GM21447 (cell line): Measurements from ENCODE around the gene CHN2.

ENCODE experiments used
- ATAC-seq: cut with Tn5 transposase; IDR thresholded peaks from one replicate; pipeline ENCODE4 v1.9.1; 2021; ENCODE audit not compliant: unreplicated experiment

Gene CHN2

DNA sequence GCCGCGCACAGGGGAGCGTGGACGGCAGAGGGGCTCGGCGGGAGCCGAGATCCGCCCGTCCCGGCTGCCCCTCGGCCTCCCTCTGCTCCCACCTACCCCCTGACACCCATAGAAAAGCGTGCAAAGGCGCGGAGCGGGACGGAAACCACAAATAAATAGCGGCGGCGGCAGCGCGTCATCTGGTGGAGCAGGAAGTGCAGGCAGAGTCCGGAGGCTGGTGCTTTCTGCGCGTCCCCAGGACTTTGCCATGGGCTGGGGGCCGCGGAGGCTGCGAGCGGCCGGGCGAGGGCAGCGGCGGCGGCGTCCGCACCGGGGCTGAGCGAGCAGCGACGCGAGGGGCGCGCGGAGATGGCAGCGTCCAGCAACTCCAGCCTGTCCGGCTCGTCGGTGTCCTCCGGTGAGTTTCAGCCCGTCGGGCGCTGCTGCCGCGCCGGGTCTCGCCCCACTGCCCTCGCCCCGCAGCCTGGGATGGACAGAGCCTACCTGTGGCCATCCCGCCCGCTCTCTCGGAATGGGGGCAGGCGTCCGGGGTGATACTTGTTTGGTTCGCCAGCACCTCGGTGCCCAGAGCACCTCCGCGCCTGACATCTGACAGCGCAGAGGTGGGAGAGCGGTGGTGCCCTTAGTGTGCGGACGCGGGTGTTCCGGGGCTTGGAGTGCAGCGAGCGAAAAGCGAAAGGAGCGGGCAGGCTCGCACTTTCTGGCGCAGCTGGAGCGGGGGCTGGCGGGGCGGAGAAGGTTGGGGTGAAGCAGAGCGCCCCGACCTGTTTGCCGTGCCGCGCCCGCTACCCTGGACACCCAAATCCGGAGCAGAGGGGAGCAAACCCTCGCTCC is at the start of gene CHN2:
Gene CHN2, plus strand, starts transcription at position 182 of the 834 bp plus-strand sequence.
- ATAC-seq = no peak

DNA sequence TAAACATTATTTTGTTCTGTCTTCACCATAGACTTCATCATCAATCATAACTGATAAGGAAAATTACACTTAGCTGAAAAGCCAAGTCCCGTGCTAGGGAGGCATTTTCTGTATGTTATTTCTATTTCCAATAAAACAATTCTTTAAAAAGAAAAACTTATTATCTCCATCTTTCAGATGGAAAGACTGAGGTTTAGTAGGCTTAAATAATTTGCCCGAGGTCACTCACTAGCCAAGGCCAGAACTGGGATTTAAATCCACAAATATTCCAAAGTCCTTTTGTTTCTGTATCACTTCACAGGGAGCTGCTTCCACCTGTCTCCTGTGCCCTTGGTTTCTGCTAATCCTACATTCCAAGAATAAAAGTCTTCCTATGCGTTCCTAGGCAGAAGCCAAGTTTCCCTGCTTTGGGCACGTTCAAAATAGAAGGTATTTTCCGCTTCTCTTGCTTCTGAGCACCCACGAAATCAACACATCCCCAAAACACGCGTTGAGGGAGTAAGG is 49.0 kb upstream of the CHN2 start:
- ATAC-seq = no peak

DNA sequence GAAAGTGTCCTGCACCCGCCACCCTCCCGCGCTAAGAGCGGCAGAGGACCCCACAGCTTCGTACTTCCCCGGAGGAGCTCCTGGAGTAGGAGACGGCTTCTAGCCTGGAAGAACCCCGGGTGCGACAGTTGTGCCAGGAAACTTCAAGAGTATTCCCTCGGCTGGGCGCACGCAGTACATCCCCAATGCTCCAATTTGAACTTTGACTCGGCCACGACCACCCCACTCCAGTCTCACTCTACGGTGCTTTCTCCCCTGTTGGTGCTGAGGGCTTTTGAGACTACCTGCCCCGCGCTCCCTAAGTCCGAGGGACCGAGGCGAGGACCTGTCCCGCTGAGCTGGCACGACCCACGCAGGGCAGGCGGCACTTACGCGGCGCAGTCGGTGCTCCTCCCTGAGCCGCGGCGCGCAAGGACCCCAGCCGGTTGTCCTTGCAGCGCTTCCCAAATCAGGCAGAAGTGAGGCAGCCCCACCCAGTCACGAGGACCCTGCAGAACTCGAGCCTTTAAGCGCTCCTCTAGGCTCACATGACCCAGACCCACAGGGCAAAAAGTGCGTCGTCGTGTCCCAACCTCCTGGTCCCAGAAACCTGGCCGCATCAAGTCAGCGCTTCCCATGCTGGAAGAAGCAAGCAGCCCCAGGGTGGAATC is 48.4 kb upstream of the CHN2 start, which contains the start of gene CPVL:
Gene CPVL, minus strand, starts transcription at position 481 of the 650 bp plus-strand sequence. CDS start 25,476 bp downstream, outside the sequence.
- no peak for ATAC-seq

DNA sequence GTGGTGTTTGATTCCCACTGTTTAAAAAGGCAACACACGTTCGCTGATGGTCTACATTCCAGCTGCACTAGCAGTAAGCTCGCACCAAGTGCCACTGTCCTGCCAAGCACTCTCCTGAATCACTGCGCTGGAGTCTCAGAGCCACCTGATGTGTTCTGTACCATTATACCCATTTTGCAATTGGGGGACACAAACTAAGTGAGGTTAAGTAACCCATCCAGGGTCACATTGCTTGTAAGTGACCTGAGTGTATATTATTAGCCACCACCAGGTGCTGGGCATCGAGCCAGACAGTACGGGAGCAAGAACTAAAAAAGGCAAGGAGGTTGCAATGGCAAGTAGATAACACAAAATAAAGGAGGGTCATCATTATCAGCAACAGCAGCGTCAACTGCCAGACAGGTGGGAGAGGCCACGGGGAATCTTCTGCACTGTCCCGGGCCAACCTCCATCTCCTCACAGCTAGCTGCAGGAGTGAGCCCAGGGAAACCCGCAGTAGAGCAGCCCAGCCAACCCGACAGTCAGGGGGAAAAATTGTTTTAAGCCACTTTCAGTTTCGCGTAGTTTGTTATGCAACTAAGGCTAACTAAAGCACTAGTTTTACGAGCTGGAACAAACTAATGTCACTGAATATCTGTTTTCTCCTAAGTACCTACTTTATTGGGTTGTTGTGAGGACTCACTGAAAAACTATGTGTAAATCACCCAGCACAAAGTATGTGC is 47.5 kb upstream of the CHN2 start:
- ATAC-seq = no peak

DNA sequence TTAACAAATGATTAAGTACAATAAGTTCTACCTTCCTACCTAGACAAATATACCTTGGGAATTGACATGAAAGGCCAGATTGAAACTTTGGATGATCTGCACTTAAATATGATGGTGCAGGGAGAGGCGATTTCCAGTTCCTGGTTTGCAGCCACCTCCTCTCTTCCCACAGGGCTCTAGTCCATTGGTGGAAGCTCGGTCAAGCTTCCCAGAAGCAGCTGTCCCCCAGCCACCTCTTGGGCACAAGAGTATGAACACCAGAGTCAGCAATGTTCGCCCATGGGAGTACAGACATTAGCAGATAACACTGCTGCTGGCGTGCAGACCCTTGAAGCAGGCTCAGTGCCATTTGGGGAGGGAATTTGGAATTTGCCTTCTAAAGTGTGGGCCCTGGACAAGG is 46.8 kb upstream of the CHN2 start:
- ATAC-seq = no peak

DNA sequence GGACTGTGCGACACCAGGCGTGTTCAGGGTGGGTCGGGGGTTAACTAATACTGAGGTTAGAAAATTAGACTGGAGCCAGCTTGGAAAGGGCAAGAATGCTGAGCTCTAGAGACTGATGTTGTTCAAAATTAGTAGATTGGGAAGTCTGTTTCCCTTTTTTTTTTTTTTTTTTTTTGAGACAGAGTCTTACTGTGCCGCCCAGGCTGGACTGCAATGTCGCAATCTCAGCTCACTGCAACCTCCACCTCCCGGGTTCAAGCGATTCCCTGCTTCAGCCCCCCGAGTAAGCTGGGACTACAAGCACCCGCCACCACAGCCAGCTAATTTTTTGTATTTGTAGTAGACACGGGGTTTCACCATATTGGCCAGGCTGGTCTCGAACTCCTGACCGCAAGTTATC is 45.5 kb upstream of the CHN2 start:
- no peak for ATAC-seq

DNA sequence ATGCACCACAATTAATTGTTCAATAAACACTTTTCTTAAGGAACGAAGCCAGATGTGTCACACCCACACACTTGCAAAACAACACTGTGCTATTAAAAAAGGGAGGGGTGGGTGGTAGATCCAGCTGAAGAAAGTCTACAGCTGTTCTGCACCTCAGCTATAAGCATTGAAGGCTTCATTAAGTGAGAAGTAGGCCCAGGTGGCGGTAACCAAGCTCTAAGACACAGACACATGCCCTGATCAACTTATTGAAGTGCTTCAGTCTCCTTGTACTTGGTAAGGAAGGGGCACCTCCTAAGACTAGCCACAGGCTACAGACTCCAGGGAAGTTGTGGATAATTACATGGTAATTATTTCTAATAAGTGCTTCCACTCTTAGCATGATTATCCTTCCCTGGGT is 43.7 kb upstream of the CHN2 start:
- no peak for ATAC-seq

DNA sequence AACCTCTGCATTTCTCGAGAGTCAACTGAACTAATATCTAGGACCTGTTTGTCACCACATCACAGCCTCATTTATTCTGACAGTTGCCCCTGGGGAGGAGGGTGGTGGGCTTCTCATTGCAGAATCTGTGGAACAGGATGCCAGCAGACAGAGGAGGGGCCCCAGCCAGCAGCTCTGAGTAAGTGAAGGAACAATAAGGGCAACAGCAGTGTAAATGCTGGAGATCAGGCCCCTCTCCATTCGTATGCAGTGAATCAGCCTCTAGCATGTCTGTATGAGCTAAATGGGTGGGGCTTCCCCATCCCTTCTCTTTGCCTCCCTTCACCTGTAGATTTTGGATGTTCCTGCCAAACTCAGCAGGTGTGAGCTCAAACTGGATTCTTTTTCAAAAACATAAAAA is 40.5 kb upstream of the CHN2 start:
- no peak for ATAC-seq

DNA sequence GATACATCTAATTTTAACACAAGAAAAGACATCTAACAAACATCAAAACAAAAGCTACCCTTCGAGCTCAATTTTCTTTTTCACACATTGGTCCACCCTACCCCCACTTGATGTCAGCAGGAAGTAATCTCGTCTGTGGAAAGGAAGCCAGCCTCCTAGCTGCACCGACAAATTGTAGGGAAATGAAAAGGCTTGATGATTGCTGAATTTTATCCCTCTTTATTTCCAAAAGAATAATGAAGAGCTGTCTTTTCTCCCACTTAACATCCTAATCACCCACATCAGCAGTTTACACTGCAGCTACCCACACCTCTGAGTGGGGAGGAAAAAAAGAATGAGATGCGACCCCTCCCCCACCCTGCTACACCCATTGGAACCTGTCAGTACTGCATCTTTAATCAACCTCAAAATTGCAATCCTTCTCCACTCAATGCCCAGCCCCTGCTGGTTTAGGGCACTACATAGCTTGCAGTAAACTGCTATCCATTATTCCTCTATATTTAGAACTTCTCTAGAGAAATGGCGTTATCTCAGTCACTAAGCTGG is 37.6 kb upstream of the CHN2 start:
- no peak for ATAC-seq

DNA sequence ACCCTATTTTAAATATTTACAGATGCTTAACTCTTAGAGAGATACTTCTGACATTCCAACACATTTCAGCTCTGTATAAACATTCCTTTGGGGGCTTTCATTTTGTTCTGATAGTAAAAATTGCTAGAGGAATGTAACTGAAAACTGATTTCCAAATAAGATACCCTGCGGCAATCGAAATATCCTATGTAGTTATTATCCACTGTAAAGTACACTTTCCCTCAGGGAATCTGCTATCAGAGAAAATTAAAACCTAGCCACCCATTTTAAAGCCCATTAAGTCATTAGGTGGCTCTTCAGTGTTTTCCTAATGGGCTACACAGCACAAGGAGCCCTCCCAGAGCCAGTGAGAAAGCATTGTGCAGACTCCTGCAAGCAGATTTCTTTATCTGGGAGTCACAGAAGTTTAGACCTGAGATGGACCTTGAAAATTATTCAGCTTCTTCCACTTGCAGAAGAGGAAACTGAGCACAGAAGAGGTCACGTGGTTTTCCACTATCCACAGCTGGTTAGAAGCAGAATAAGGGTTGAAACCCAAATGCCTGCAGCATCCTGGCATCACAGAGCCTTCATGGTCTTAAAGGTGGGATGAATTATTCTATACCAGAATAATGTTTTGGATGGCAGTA is 35.7 kb upstream of the CHN2 start:
- ATAC-seq = no peak

DNA sequence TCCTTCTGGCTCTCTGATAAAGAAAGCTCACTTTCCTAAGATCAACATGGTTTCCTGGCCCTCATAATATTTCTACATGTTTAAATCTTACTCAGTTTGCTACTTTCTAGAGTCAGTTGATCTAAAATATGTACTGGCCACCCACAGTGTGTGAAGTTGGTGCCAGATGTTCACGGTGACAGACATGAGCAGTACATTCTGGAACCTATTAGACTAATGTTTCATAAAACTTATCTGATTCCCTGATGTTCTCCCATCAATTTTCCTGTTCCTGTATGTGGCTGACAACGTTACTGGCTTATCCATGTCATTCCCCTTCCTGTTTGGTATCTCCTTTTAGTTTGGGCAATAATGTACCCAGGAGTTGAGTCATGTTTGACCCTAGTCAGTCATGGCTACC is 34.5 kb upstream of the CHN2 start:
- no peak for ATAC-seq

DNA sequence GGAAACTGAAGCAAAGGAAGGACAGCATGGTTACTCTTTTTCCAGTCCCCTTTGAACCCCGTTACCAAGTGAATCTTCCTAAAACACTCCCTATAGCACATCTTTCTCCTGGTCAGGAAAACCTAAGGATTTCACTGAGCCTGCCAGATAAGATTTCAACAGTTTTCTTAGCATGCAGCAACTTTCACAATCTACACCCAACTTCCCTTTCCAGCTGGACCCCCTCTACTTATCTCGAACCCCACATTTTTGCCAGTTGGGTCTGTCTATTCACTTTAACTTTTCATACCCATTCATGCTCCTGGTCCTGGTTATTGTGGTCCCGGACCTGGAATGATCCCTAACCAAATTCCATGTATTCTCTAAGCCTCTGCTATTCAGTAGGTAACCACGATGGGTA is 33.3 kb upstream of the CHN2 start:
- no peak for ATAC-seq

DNA sequence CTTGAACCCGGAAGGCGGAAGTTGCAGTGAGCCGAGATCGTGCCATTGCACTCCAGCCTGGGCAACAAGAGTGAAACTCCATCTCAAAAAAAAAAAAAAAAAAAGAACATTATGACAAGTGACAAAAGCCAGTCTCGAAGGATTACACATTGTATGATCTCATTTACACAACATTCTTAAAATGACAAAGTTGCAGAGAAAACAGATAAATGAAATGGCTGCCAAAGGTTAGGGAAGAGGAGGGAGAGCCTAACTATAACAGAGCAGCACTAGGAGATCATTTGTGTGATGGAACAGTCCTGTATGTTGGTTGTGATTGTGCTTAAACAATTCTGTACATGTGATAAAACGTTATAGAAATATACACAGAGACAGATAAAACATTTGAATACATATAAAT is 32.0 kb upstream of the CHN2 start:
- no peak for ATAC-seq

DNA sequence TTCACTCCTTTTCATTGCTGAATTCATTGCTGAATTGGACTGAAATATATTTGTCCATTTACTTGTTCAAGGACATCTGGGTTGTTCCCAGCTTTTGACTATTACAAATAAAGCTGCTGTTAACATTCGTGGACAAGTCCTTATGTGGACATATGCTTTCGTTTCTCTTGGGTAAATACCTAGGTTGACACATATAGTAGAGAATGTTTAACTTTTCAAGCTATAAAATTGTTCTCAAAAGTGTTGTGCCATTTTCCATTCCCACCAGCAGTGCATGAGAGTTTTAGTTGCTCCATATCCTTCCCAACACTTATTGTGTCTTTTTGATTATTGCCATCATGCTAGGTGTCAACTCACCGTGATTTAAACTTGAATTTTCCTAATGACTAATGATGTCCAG is 30.7 kb upstream of the CHN2 start:
- no peak for ATAC-seq

DNA sequence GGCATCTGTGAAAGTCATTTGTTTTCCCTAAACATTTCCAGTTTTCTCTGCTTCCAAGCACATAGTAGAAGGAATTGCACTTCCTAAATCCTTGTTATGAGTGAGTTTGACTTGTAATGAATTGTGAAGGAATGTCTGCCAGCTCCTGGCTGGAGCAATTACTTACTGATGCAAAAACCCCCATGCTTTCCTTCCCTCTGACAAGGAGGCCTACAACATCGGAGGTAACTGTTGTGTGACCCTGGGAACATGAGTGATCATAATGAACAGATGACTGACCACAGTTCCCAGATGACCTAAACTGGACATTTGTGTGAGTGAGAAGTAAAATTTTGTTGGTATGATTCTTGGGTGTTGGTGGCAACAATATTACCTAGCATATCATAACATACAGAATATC is 26.9 kb upstream of the CHN2 start:
- no peak for ATAC-seq

DNA sequence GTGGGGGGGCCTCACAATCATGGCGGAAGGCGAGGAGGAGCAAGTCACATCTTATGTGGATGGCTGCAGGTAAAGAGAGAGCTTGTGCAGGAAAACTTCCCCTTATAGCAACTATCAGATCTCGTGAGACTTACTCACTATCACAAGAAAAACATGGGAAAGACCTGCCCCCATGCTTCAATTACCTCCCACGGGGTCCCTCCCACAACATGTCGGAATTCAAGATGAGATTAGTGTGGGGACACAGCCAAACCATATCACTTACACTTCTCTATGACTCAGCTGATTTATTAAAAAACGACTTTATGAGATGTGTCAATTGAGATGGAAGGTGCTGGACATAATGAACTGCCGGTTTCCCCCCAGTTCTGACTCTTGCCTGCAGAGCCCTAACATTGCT is 23.8 kb upstream of the CHN2 start:
- ATAC-seq = no peak

DNA sequence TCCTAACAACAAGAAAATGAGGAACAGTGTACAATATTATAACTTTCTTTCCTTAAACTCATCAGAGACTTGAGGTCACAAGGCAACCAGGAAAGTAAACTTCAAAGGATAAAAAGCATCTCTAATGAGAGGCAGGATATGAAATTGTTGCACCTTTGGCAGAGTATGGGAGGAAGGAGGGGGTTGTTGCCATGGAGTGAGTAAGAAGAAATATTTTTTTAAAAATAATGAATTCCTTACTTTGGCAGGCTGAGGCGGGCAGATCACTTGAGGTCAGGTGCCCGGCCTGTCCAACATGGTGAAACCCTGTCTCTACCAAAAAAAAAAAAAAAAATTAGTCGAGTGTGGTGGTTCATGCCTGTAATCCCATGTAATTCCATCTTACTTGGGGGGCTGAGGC is 21.1 kb upstream of the CHN2 start:
- no peak for ATAC-seq

DNA sequence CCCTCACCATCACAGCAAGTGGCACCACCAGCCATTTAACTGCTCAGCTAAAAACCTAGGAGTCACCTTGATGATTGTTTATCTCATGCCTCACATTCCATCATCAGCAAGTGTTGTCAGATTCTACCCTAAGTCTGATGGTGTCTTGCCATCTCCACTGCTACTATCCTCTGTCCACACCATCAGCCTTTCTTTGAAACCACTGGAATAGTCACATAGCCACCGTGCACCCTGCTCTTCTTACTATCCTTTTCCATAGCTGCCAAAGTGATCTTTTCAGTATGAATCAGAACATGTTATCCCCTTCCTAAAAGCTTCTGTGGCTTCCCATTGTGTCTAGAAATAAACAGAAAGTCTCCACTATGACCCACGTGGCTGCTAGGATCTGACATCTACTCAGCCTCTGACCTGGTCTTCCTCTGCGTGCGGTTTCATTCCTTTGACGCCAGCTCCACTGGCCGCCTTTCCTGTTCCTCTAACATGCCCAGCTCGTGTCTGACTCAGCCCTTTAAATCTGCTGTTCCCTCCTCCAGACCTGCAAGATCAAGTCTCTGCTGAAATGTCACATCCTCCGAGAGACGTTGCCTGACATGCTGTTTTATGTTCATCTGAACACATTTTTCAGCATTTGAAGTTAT is 16.5 kb upstream of the CHN2 start:
- no peak for ATAC-seq

DNA sequence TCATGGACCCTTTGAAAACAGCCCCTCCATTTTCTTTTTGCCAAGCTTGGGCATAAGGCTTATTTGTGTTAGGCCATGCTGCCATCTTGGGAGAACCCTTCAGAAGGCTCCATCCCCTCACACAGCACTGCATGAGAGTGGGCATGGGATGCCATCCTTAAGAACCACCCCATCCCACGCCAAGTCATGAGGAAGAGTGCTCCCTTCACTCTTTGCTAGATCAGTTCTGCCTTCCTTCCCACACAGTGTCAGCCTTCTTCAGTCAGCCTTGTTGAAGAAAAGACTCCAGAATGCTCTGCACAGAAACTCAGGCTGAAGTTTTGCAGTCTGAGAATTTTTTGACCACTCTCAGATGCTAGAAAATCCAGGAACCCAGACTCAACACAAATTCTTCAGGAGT is 15.5 kb upstream of the CHN2 start:
- no peak for ATAC-seq

DNA sequence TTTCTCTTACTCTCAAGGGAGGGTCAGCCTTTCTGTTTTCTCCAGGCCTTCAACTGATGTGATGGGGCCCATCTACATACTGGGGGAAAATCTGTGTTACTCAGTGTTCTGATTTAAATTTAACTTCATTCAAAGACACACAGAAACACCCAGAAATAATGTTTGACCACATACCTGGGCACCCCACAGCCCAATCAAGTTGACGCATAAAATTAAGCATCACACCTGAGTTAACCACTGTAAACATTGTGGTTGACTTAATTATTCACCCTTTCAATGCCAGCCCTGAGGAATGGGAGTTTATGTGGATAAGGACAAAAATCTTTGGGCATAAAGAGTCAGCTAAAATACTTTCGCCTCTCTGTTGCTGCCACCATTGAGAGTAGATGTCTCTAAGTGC is 10.0 kb upstream of the CHN2 start:
- no peak for ATAC-seq

DNA sequence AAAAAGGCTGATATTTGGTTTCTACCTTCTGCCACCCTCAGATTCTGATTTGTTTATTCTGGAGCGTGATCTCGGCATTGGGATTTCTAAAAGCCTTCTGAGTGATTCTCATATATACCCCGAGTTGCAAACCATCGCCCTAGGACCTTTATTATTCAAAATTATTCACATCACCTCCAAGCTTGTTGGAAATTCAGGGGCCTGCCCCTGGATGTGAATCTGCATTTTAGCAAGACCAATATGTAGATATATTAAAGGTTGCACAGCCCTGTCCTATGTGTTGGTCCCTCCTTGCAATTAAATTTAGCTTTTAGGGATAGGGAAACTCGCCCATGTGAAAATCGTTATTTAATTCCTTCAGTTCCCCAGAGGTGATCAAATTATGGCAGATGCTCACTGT is 9.0 kb upstream of the CHN2 start:
- no peak for ATAC-seq
